ENCODE data around the gene GPC6. TPM values are rescaled to one million over a fixed set of nuclear protein-coding genes. Genes with fewer than 3 reads are reported as not detected.

Gene GPC6
- total RNA-seq, 2 donors from 2014 or later: not detected

- Mint-ChIP-seq H3K27me3 (peaks cover 5% of the 10 kb centered on the region), H3K4me3 (no peak overlapping the region), H3K36me3 (ENCODE audit: low read depth) (no peaks in the 10 kb centered on the region), H3K9me3 (no peaks in the 10 kb centered on the region), H3K27ac (no peak overlapping the region), H3K4me1 (no peaks in the 10 kb centered on the region)
- no peak for ATAC-seq (replicated peaks)
These were observed 757.4 kb downstream of the GPC6 start for GRCh38 chr13:93984052-93984451.

- no peaks in the 10 kb centered on the region for H3K9me3 Mint-ChIP-seq
- no peaks in the 10 kb centered on the region for H3K4me1 Mint-ChIP-seq
- peaks cover 5% of the 10 kb centered on the region for H3K27me3 Mint-ChIP-seq
- no peak for ATAC-seq (replicated peaks)
- no peak overlapping the region for H3K27ac Mint-ChIP-seq
- no peak overlapping the region for H3K4me3 Mint-ChIP-seq
- H3K36me3 Mint-ChIP-seq (ENCODE audit: low read depth): no peaks in the 10 kb centered on the region
These were observed 758.3 kb downstream of the GPC6 start for GRCh38 chr13:93984876-93985275.

- Mint-ChIP-seq H3K9me3 (no peaks in the 10 kb centered on the region), H3K27me3 (peaks cover 2% of the 10 kb centered on the region)
These were observed 760.9 kb downstream of the GPC6 start for GRCh38 chr13:93987458-93987857.

GRCh38 chr13:93991569-93991968, 765.0 kb downstream of the GPC6 start:
- Mint-ChIP-seq H3K36me3 (ENCODE audit: low read depth) (no peaks in the 10 kb centered on the region), H3K27me3 (no peaks in the 10 kb centered on the region), H3K27ac (no peak overlapping the region), H3K4me3 (no peak overlapping the region), H3K4me1 (no peaks in the 10 kb centered on the region), H3K9me3 (no peaks in the 10 kb centered on the region)
- no peak for ATAC-seq (replicated peaks)

More at GRCh38 chr13:93987458-93987857, 760.9 kb downstream of the GPC6 start:
- Mint-ChIP-seq H3K4me1 (no peaks in the 10 kb centered on the region), H3K36me3 (ENCODE audit: low read depth) (no peaks in the 10 kb centered on the region), H3K27ac (no peak overlapping the region), H3K4me3 (no peak overlapping the region)
- ATAC-seq (replicated peaks): no peak

GRCh38 chr13:93996481-93996880, 769.9 kb downstream of the GPC6 start:
- H3K4me1 Mint-ChIP-seq: no peaks in the 10 kb centered on the region
- H3K9me3 Mint-ChIP-seq: no peaks in the 10 kb centered on the region
- no peak for ATAC-seq (replicated peaks)
- H3K4me3 Mint-ChIP-seq: no peak overlapping the region
- H3K27me3 Mint-ChIP-seq: peaks cover under 1% of the 10 kb centered on the region
- H3K27ac Mint-ChIP-seq: no peak overlapping the region
- H3K36me3 Mint-ChIP-seq (ENCODE audit: low read depth): no peaks in the 10 kb centered on the region

GRCh38 chr13:94006296-94006695, 779.7 kb downstream of the GPC6 start:
- Mint-ChIP-seq H3K9me3 (no peaks in the 10 kb centered on the region), H3K4me3 (no peak overlapping the region), H3K36me3 (ENCODE audit: low read depth) (no peaks in the 10 kb centered on the region), H3K27ac (no peak overlapping the region), H3K27me3 (peaks cover 4% of the 10 kb centered on the region), H3K4me1 (no peaks in the 10 kb centered on the region)
- ATAC-seq (replicated peaks): no peak

GRCh38 chr13:94007072-94007471, 780.5 kb downstream of the GPC6 start:
- no peak overlapping the region for H3K27ac Mint-ChIP-seq
- no peaks in the 10 kb centered on the region for H3K36me3 Mint-ChIP-seq (ENCODE audit: low read depth)
- H3K4me3 Mint-ChIP-seq: no peak overlapping the region
- no peaks in the 10 kb centered on the region for H3K4me1 Mint-ChIP-seq
- no peaks in the 10 kb centered on the region for H3K9me3 Mint-ChIP-seq
- ATAC-seq (replicated peaks): no peak
- H3K27me3 Mint-ChIP-seq: no peaks in the 10 kb centered on the region

- Mint-ChIP-seq H3K9me3 (no peaks in the 10 kb centered on the region), H3K4me1 (no peaks in the 10 kb centered on the region), H3K36me3 (ENCODE audit: low read depth) (no peaks in the 10 kb centered on the region), H3K4me3 (no peak overlapping the region), H3K27ac (no peak overlapping the region), H3K27me3 (no peaks in the 10 kb centered on the region)
- no peak for ATAC-seq (replicated peaks)
These were observed 783.1 kb downstream of the GPC6 start for GRCh38 chr13:94009701-94010100.

- no peak for ATAC-seq (replicated peaks)
- no peaks in the 10 kb centered on the region for H3K4me1 Mint-ChIP-seq
- H3K27ac Mint-ChIP-seq: no peak overlapping the region
- no peak overlapping the region for H3K4me3 Mint-ChIP-seq
- H3K36me3 Mint-ChIP-seq (ENCODE audit: low read depth): no peaks in the 10 kb centered on the region
- peaks cover 7% of the 10 kb centered on the region for H3K27me3 Mint-ChIP-seq
- peaks cover 2% of the 10 kb centered on the region for H3K9me3 Mint-ChIP-seq
These were observed 787.9 kb downstream of the GPC6 start for GRCh38 chr13:94014461-94014860.

- H3K27ac Mint-ChIP-seq: no peak overlapping the region
- H3K36me3 Mint-ChIP-seq (ENCODE audit: low read depth): no peaks in the 10 kb centered on the region
These were observed 793.8 kb downstream of the GPC6 start for GRCh38 chr13:94020426-94020825.

GRCh38 chr13:94020833-94021232, 794.2 kb downstream of the GPC6 start:
- no peak overlapping the region for H3K4me3 Mint-ChIP-seq
- no peaks in the 10 kb centered on the region for H3K36me3 Mint-ChIP-seq (ENCODE audit: low read depth)
- peaks cover 22% of the 10 kb centered on the region for H3K27me3 Mint-ChIP-seq
- no peaks in the 10 kb centered on the region for H3K4me1 Mint-ChIP-seq
- H3K27ac Mint-ChIP-seq: no peak overlapping the region
- peaks cover 4% of the 10 kb centered on the region for H3K9me3 Mint-ChIP-seq
- ATAC-seq (replicated peaks): no peak

More at GRCh38 chr13:94020426-94020825, 793.8 kb downstream of the GPC6 start:
- peaks cover 22% of the 10 kb centered on the region for H3K27me3 Mint-ChIP-seq
- H3K4me3 Mint-ChIP-seq: no peak overlapping the region
- no peaks in the 10 kb centered on the region for H3K4me1 Mint-ChIP-seq
- peaks cover 4% of the 10 kb centered on the region for H3K9me3 Mint-ChIP-seq
- no peak for ATAC-seq (replicated peaks)

GRCh38 chr13:94028234-94028633, 801.6 kb downstream of the GPC6 start:
- Mint-ChIP-seq H3K9me3 (no peaks in the 10 kb centered on the region), H3K36me3 (ENCODE audit: low read depth) (no peaks in the 10 kb centered on the region), H3K4me1 (no peaks in the 10 kb centered on the region), H3K27me3 (peaks cover 8% of the 10 kb centered on the region), H3K4me3 (no peak overlapping the region), H3K27ac (no peak overlapping the region)
- no peak for ATAC-seq (replicated peaks)

- Mint-ChIP-seq H3K27me3 (peaks cover 8% of the 10 kb centered on the region), H3K27ac (no peak overlapping the region), H3K4me1 (no peaks in the 10 kb centered on the region), H3K4me3 (no peak overlapping the region), H3K36me3 (ENCODE audit: low read depth) (no peaks in the 10 kb centered on the region), H3K9me3 (no peaks in the 10 kb centered on the region)
- ATAC-seq (replicated peaks): no peak
These were observed 802.0 kb downstream of the GPC6 start for GRCh38 chr13:94028650-94029049.

GRCh38 chr13:94030415-94031119, 804.0 kb downstream of the GPC6 start:
- no peak overlapping the region for H3K27ac Mint-ChIP-seq
- H3K9me3 Mint-ChIP-seq: peaks cover 5% of the 10 kb centered on the region
- no peaks in the 10 kb centered on the region for H3K36me3 Mint-ChIP-seq (ENCODE audit: low read depth)
- ATAC-seq (replicated peaks): no peak
- no peaks in the 10 kb centered on the region for H3K4me1 Mint-ChIP-seq
- no peak overlapping the region for H3K4me3 Mint-ChIP-seq
- H3K27me3 Mint-ChIP-seq: peaks cover 12% of the 10 kb centered on the region

GRCh38 chr13:94031609-94032008, 805.0 kb downstream of the GPC6 start:
- H3K9me3 Mint-ChIP-seq: peaks cover 5% of the 10 kb centered on the region
- H3K4me1 Mint-ChIP-seq: no peaks in the 10 kb centered on the region
- no peak for ATAC-seq (replicated peaks)
- H3K4me3 Mint-ChIP-seq: no peak overlapping the region
- peaks cover 12% of the 10 kb centered on the region for H3K27me3 Mint-ChIP-seq
- no peak overlapping the region for H3K27ac Mint-ChIP-seq
- H3K36me3 Mint-ChIP-seq (ENCODE audit: low read depth): no peaks in the 10 kb centered on the region

- Mint-ChIP-seq H3K4me3 (no peak overlapping the region), H3K27ac (no peak overlapping the region), H3K36me3 (ENCODE audit: low read depth) (no peaks in the 10 kb centered on the region), H3K4me1 (no peaks in the 10 kb centered on the region), H3K9me3 (peaks cover 5% of the 10 kb centered on the region), H3K27me3 (peaks cover 12% of the 10 kb centered on the region)
- no peak for ATAC-seq (replicated peaks)
These were observed 806.5 kb downstream of the GPC6 start for GRCh38 chr13:94033098-94033497.

All from activated T-helper 17 cell treated with anti-CD3 and anti-CD28 coated beads, Interleukin-2, amount 50 U/mL, for 72 hours (primary cell).